SK-N-SH (cell line): ENCODE data around the gene SMARCE1. TPM values are rescaled to one million over a fixed set of nuclear protein-coding genes. Genes with fewer than 3 reads are reported as not detected.

ENCODE experiments used
- CTCF ChIA-PET: fragments of 300-600, 350-600 bp; formaldehyde crosslinking; extraction: SDS; loops from one replicate; lab custom pipeline; 2021; lab: Yijun Ruan, JAX
- POLR2A ChIA-PET: fragments of 350-600 bp; sonication (Branson Sonifier 250); formaldehyde crosslinking; extraction: SDS; loops from one replicate; lab custom pipeline; 2020; ENCODE audit warnings: antibody characterized with exemption, inconsistent platforms; lab: Yijun Ruan, JAX
- DNase-seq: peaks from one replicate; pipeline ENCODE4 v3.0.0; 2012
- H2AFZ ChIP-seq: fragments of 200-600 bp; sonication (generic); 2 replicates; pipeline ENCODE4 v1.8.1; 2016; ENCODE audit warnings: antibody characterized with exemption, mild to moderate bottlenecking, low read depth
- H3F3A ChIP-seq: fragments of 200-600 bp; sonication (generic); replicated peaks from 2 replicates; pipeline ENCODE3; 2016; ENCODE audit warnings: antibody characterized with exemption, mild to moderate bottlenecking; ENCODE audit not compliant: insufficient read depth
- H3K27ac ChIP-seq, 2 experiments: fragments of 200-500 bp in 1 of 2; fragments of 200-600 bp in 1 of 2; sonication (Bioruptor generic) in 1 of 2; sonication (generic), shearing (Covaris generic) in 1 of 2; 2 replicates each; pipeline versions ENCODE4 v1.5.1 to v1.6.1; 2014 to 2016; ENCODE audit warnings: low read depth in 2 of 2, inconsistent platforms in 1 of 2, low read length in 1 of 2, mild to moderate bottlenecking in 1 of 2, mixed read lengths in 1 of 2
- H3K27me3 ChIP-seq: fragments of 200-600 bp; sonication (generic), shearing (Covaris generic); 2 replicates; pipeline ENCODE4 v1.6.1; 2016; ENCODE audit warnings: mixed run types; ENCODE audit not compliant: insufficient read depth
- H3K36me3 ChIP-seq, 2 experiments: fragments of 200-500 bp in 1 of 2; fragments of 200-600 bp in 1 of 2; sonication (Bioruptor generic) in 1 of 2; sonication (generic) in 1 of 2; replicated peaks in 1 of 2; 2 replicates each; pipeline versions ENCODE3 to v1.5.1; 2014 to 2016; ENCODE audit warnings: low read length in 1 of 2, mild to moderate bottlenecking in 1 of 2; ENCODE audit not compliant: insufficient read depth in 2 of 2, control insufficient read depth in 1 of 2
- H3K4me1 ChIP-seq, 2 experiments: fragments of 200-500 bp in 1 of 2; fragments of 200-600 bp in 1 of 2; sonication (Bioruptor generic) in 1 of 2; sonication (generic), shearing (Covaris generic) in 1 of 2; 2 replicates each; pipeline versions ENCODE4 v1.5.1 to v1.6.1; 2014 to 2016; ENCODE audit warnings: low read depth in 1 of 2, low read length in 1 of 2, mixed run types in 1 of 2; ENCODE audit not compliant: insufficient read depth in 2 of 2, control insufficient read depth in 1 of 2
- H3K4me2 ChIP-seq: fragments of 200-600 bp; sonication (generic), shearing (Covaris generic); 2 replicates; pipeline ENCODE4 v1.6.1; 2017; ENCODE audit warnings: mixed run types
- H3K4me3 ChIP-seq, 2 experiments: fragments of 200-500 bp in 1 of 2; fragments of 200-600 bp in 1 of 2; sonication (Bioruptor generic) in 1 of 2; sonication (generic), shearing (Covaris generic) in 1 of 2; 2 replicates each; pipeline versions ENCODE4 v1.5.1 to v1.8.1; 2014 to 2016; ENCODE audit warnings: low read depth in 2 of 2, inconsistent platforms in 1 of 2, low read length in 1 of 2, mild to moderate bottlenecking in 1 of 2, mixed read lengths in 1 of 2, moderate library complexity in 1 of 2
- H3K79me2 ChIP-seq: fragments of 200-600 bp; sonication (generic); 2 replicates; pipeline ENCODE4 v1.8.1; 2017; ENCODE audit warnings: mild to moderate bottlenecking; ENCODE audit not compliant: insufficient read depth
- H3K9ac ChIP-seq: fragments of 200-600 bp; sonication (generic); 2 replicates; pipeline ENCODE4 v1.6.1; 2017; ENCODE audit warnings: mixed run types
- H3K9me2 ChIP-seq: fragments of 200-600 bp; sonication (generic); 2 replicates; pipeline ENCODE4 v1.6.1; 2017; ENCODE audit warnings: mixed run types
- H3K9me3 ChIP-seq: fragments of 200-600 bp; sonication (generic); 2 replicates; pipeline ENCODE4 v1.6.1; 2017; ENCODE audit warnings: mixed run types, mild to moderate bottlenecking, moderate library complexity
- H4K20me1 ChIP-seq: fragments of 200-600 bp; sonication (generic); 2 replicates; pipeline ENCODE4 v1.6.1; 2017; ENCODE audit warnings: mild to moderate bottlenecking, mixed run types; ENCODE audit not compliant: insufficient read depth
- ELF1 ChIP-seq: IDR thresholded peaks from 2 replicates; pipeline ENCODE4 v1.4.0; 2012
- EP300 ChIP-seq, 2 experiments: IDR thresholded peaks; 2 replicates each; pipeline versions ENCODE4 v1.4.0 to v1.6.1; 2012; ENCODE audit warnings: borderline replicate concordance in 1 of 2, low read depth in 1 of 2, low read length in 1 of 2
- EZH2phosphoT487 ChIP-seq: fragments of 200-600 bp; sonication (generic); IDR thresholded peaks from 2 replicates; pipeline ENCODE4 v1.6.1; 2017; ENCODE audit warnings: low read depth, mixed run types, mild to moderate bottlenecking, antibody characterized with exemption, moderate library complexity, borderline replicate concordance
- FOXJ3 ChIP-seq: sonication (generic); formaldehyde crosslinking; IDR thresholded peaks from 2 replicates; pipeline ENCODE4 v1.5.1; 2020; ENCODE audit warnings: mild to moderate bottlenecking, missing genetic modification reagents
- FOXM1 ChIP-seq: IDR thresholded peaks from 2 replicates; pipeline ENCODE4 v1.4.0; 2012; ENCODE audit warnings: low read depth, mild to moderate bottlenecking
- GATA2 ChIP-seq: sonication (generic); formaldehyde crosslinking; IDR thresholded peaks from 2 replicates; pipeline ENCODE4 v1.5.0; 2020; ENCODE audit warnings: mild to moderate bottlenecking, missing genetic modification reagents
- JUND ChIP-seq: IDR thresholded peaks from 2 replicates; pipeline ENCODE4 v1.4.0; 2012
- RAD21 ChIP-seq: IDR thresholded peaks from 2 replicates; pipeline ENCODE4 v1.6.1; 2012; ENCODE audit warnings: mild to moderate bottlenecking, low read length
- RCOR1 ChIP-seq: fragments of 150-350 bp; IDR thresholded peaks from 2 replicates; pipeline ENCODE4 v1.6.1; 2017; ENCODE audit warnings: antibody characterized with exemption, low read length
- REST ChIP-seq: IDR thresholded peaks from 2 replicates; pipeline ENCODE4 v1.6.1; 2012; ENCODE audit warnings: mild to moderate bottlenecking, low read depth, low read length, moderate library complexity
- SIN3A ChIP-seq: IDR thresholded peaks from 2 replicates; pipeline ENCODE4 v1.6.1; 2012; ENCODE audit warnings: low read depth, mild to moderate bottlenecking, low read length, moderate library complexity, borderline replicate concordance
- TCF12 ChIP-seq: IDR thresholded peaks from 2 replicates; pipeline ENCODE4 v1.4.0; 2012
- TEAD4 ChIP-seq: IDR thresholded peaks from 2 replicates; pipeline ENCODE4 v1.4.0; 2012; ENCODE audit warnings: mild to moderate bottlenecking, borderline replicate concordance; ENCODE audit not compliant: insufficient read depth
- YY1 ChIP-seq: IDR thresholded peaks from 2 replicates; pipeline ENCODE4 v1.4.0; 2012; ENCODE audit warnings: low read depth, mild to moderate bottlenecking
- polyA plus RNA-seq, 3 experiments: library from polyadenylated mRNA; depleted of rRNA; stranded (reverse); fragments of >200 nt; gene quantifications; 2 replicates each; pipeline ENCODE4 v1.2.3, GENCODE V29; 2012
- TF ChIP-seq, protein P1 (sequence below): fragments of 200-600 bp; sonication (generic); IDR thresholded peaks from 2 replicates; pipeline ENCODE4 v1.6.1; 2017; ENCODE audit warnings: antibody characterized with exemption, mild to moderate bottlenecking, moderate library complexity
- TF ChIP-seq, protein P2 (sequence below): fragments of 150-350 bp; IDR thresholded peaks from 2 replicates; pipeline ENCODE4 v1.6.1; 2017; ENCODE audit warnings: antibody characterized with exemption, low read length, low read depth, borderline replicate concordance
- TF ChIP-seq, protein P3 (sequence below): IDR thresholded peaks from 2 replicates; pipeline ENCODE4; 2012
- TF ChIP-seq, protein P4 (sequence below): IDR thresholded peaks from 2 replicates; pipeline ENCODE4 v1.4.0; 2012; ENCODE audit warnings: low read depth

Gene SMARCE1
- polyA plus RNA-seq, 1 of the 3 experiments (the other 2 are of a cell fraction), result 45.9 TPM

GRCh38 chr17:40680998-40681397, 33.4 kb upstream of the SMARCE1 start:
- DNase-seq, result no peak
- Histone ChIP-seq H3K9ac (no peak overlapping the region), H3F3A (no peaks in the 10 kb centered on the region), H3K36me3 (no peaks in the 10 kb centered on the region), H3K4me2 (no peak overlapping the region), H3K9me2 (no peaks in the 10 kb centered on the region), H4K20me1 (no peaks in the 10 kb centered on the region), H2AFZ (no peak overlapping the region), H3K4me3 (no peak overlapping the region), H3K4me1 (no peaks in the 10 kb centered on the region), H3K27me3 (peaks cover 74% of the 10 kb centered on the region), H3K9me3 (no peaks in the 10 kb centered on the region), H3K79me2 (no peaks in the 10 kb centered on the region), H3K27ac (no peak overlapping the region)
- TF ChIP-seq, protein P1, sequence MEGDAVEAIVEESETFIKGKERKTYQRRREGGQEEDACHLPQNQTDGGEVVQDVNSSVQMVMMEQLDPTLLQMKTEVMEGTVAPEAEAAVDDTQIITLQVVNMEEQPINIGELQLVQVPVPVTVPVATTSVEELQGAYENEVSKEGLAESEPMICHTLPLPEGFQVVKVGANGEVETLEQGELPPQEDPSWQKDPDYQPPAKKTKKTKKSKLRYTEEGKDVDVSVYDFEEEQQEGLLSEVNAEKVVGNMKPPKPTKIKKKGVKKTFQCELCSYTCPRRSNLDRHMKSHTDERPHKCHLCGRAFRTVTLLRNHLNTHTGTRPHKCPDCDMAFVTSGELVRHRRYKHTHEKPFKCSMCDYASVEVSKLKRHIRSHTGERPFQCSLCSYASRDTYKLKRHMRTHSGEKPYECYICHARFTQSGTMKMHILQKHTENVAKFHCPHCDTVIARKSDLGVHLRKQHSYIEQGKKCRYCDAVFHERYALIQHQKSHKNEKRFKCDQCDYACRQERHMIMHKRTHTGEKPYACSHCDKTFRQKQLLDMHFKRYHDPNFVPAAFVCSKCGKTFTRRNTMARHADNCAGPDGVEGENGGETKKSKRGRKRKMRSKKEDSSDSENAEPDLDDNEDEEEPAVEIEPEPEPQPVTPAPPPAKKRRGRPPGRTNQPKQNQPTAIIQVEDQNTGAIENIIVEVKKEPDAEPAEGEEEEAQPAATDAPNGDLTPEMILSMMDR, result no peak
- TF ChIP-seq YY1 (no peak), FOXM1 (no peak), JUND (no peak), TCF12 (no peak), RCOR1 (no peak), GATA2 (CRISPR knock-in tag) (no peak), TEAD4 (no peak), FOXJ3 (no peak), EP300 (IDR thresholded peaks at IDR 0.05; ENCODE audit: borderline replicate concordance in 1 of 2, low read depth in 1 of 2, low read length in 1 of 2) (no peak), EZH2phosphoT487 (no peak), SIN3A (no peak), RAD21 (no peak), ELF1 (no peak), REST (no peak)
- TF ChIP-seq, protein P2, sequence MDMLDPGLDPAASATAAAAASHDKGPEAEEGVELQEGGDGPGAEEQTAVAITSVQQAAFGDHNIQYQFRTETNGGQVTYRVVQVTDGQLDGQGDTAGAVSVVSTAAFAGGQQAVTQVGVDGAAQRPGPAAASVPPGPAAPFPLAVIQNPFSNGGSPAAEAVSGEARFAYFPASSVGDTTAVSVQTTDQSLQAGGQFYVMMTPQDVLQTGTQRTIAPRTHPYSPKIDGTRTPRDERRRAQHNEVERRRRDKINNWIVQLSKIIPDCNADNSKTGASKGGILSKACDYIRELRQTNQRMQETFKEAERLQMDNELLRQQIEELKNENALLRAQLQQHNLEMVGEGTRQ, result no peak
- TF ChIP-seq, protein P3, sequence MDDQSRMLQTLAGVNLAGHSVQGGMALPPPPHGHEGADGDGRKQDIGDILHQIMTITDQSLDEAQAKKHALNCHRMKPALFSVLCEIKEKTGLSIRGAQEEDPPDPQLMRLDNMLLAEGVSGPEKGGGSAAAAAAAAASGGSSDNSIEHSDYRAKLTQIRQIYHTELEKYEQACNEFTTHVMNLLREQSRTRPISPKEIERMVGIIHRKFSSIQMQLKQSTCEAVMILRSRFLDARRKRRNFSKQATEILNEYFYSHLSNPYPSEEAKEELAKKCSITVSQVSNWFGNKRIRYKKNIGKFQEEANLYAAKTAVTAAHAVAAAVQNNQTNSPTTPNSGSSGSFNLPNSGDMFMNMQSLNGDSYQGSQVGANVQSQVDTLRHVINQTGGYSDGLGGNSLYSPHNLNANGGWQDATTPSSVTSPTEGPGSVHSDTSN, result no peak
- TF ChIP-seq, protein P4, sequence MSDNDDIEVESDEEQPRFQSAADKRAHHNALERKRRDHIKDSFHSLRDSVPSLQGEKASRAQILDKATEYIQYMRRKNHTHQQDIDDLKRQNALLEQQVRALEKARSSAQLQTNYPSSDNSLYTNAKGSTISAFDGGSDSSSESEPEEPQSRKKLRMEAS, result no peak
- CTCF ChIA-PET, result no interaction called here
- POLR2A ChIA-PET, result no interaction called here
